ENCODE measurements around the gene GLCCI1.

GLCCI1 gene

DNA sequence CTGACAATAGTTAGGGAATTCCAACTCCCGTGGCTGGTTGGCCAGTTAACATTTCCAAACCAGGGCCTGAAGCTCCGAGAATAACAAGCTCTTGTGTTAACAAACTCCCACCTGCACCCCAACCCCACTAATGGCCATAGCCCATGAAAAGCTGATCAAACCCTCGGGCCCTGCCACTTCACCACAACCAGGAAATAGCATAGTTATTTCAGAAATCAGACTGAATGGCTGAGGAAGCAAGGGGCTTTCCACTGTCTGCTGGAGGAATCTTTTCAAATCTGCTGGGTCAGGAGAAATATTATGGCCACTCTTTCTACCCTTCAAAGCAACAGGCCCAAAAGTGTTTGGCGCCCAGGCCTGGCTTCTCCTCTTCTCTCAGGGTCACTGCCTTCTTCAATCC, 145.6 kb downstream of the GLCCI1 start:
- no peak overlapping the region for H3K4me3 ChIP-seq (ENCODE audit: low read depth, low read length)
- TF ChIP-seq, protein P1, sequence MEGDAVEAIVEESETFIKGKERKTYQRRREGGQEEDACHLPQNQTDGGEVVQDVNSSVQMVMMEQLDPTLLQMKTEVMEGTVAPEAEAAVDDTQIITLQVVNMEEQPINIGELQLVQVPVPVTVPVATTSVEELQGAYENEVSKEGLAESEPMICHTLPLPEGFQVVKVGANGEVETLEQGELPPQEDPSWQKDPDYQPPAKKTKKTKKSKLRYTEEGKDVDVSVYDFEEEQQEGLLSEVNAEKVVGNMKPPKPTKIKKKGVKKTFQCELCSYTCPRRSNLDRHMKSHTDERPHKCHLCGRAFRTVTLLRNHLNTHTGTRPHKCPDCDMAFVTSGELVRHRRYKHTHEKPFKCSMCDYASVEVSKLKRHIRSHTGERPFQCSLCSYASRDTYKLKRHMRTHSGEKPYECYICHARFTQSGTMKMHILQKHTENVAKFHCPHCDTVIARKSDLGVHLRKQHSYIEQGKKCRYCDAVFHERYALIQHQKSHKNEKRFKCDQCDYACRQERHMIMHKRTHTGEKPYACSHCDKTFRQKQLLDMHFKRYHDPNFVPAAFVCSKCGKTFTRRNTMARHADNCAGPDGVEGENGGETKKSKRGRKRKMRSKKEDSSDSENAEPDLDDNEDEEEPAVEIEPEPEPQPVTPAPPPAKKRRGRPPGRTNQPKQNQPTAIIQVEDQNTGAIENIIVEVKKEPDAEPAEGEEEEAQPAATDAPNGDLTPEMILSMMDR (IDR thresholded peaks at IDR 0.05; ENCODE audit: control insufficient read depth, extremely low read depth, insufficient read depth), result no peak
- no peak for DNase-seq (ENCODE audit: low read depth)

DNA sequence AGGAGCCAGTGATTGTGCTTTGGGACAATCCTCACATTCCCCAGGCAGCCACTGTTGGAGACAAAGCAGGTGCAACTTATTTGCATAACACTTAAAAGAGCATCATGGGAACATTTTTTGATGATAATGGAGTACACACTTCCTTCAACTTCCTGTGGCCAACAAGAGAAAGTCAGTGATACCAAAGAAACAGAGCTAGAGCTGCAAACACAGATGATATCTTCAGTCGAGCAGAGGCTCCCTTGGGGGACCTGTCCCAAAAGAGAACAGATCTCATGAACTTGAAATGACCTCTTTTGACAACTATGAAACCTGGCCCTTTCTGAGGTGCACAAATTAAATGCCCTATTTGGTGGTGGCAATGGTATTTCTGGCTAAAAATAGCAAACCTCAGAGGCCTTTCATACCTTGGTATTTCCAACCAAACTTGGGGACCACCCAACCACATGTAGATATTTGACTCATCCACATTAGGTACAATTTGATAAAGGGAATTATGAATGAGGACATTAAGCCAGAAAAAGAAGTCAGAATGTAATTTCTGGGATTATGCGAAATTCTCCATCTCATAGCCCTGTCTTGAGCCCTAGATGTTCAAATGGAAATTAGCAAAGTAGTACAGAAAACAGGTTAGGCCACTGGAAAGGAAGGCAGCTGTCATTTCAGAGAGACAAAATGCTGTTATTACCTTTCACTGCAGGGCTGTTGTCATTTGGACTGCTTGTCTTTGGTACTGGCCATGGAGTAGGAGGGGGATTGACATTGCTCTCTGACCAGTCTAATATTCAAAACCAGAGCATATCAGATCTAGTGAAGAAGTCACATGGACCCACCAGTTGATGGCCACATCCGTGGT, 147.2 kb downstream of the GLCCI1 start:
- TF ChIP-seq, protein P1 (IDR thresholded peaks at IDR 0.05; ENCODE audit: control insufficient read depth, extremely low read depth, insufficient read depth), result no peak
- no peak overlapping the region for H3K4me3 ChIP-seq (ENCODE audit: low read depth, low read length)
- DNase-seq (ENCODE audit: low read depth), result no peak

DNA sequence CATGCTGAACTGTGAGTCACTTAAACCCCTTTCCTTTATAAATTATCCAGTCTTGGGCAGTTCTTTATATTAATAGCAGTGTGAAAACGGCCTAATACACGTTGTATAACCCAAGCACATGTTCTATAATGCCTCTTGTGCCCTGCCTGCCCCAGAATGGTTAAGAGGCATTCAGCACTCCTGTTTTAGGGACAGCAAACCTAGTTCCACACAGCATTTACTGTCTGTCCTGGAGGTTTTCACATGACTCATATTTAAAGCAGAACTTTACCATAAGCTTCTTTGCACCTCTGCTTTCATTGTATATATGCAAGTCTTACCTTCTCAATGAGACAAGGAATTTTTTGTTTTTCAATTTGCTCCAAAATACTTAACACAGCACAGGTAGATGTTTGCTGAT, 148.6 kb downstream of the GLCCI1 start:
- TF ChIP-seq, protein P1 (IDR thresholded peaks at IDR 0.05; ENCODE audit: control insufficient read depth, extremely low read depth, insufficient read depth), result no peak
- DNase-seq (ENCODE audit: low read depth), result no peak
- H3K4me3 ChIP-seq (ENCODE audit: low read depth, low read length), result no peak overlapping the region

DNA sequence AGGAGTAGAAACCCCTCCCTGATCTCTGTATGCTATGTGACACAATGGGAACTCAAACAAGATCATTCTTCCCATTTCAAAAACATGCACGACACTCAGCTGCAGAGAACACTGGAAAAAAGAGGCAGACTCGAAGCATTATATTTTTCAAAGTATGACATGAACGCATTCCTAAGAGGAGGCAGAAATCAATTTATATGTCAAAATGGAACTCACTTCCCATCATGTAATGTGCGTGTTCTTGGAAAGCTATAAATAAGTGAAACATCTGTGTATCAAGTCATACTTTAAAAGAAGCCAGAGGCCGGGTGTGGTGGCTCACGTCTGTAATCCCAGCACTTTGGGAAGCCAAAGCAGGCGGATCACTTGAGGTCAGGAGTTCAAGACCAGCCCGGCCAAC, 150.7 kb downstream of the GLCCI1 start:
- no peak for DNase-seq (ENCODE audit: low read depth)
- H3K4me3 ChIP-seq (ENCODE audit: low read depth, low read length), result no peak overlapping the region
- TF ChIP-seq, protein P1 (IDR thresholded peaks at IDR 0.05; ENCODE audit: control insufficient read depth, extremely low read depth, insufficient read depth), result no peak

DNA sequence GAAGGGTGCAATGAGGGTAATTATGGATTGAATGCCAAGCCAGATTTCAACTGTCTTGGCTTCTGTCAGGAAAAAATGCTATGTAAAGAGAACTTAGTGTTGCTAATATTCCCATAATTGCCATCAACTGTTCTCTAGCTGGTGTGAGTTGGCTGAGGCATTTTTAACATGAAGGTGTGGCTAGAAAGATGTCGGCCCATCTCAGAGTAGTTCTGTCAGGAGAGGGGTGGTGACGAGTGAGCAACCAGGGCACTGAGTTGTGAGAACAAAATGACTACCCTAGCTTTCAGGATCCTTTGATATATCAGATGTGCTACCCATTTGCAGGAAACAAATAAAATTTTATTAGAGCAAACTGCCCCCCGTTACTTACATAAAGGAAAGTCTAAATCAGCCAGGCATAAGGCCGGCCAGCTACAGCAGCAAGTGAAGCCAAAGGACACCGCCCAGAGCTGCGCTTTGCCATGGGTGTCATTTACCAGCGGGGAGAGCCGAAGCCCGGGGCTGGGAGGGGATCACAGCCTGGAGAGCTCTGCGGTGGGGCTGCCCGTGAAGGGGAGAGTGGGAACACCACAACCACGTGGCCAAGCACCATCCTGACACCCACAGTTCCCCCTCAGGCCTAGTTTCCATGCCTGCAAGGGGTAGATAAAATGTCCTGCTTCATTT, 151.9 kb downstream of the GLCCI1 start:
- H3K4me3 ChIP-seq (ENCODE audit: low read depth, low read length), result no peak overlapping the region
- TF ChIP-seq, protein P1 (IDR thresholded peaks at IDR 0.05; ENCODE audit: control insufficient read depth, extremely low read depth, insufficient read depth), result no peak
- DNase-seq (ENCODE audit: low read depth), result no peak

DNA sequence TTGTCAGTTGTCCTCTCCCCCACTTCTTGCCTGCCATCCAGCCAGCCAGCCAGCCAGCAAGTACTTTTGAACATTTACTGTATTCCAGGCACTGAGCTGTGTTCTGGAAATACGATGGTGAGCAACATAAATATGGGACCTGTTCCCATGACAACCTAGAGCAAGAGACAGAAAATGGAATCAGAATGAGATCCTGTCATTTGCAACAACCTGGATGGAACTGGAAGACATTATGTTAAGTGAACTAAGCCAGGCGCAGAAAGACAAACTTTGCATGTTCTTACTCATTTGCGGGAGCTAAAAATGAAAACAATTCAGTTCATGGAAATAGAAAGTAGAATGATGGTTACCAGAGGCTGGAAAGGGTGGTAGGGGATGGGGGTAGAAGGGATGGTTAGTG, 152.6 kb downstream of the GLCCI1 start:
- TF ChIP-seq, protein P1 (IDR thresholded peaks at IDR 0.05; ENCODE audit: control insufficient read depth, extremely low read depth, insufficient read depth), result no peak
- DNase-seq (ENCODE audit: low read depth), result no peak
- H3K4me3 ChIP-seq (ENCODE audit: low read depth, low read length), result no peak overlapping the region
